ENCODE results near the gene LAPTM4A.

- no peak for TF ChIP-seq RFX5 (IDR thresholded peaks at IDR 0.05; ENCODE audit: low read depth, low read length)
- TF ChIP-seq CTCF (conservative IDR thresholded peaks at IDR 0.05; ENCODE audit: low read depth, low read length), result no peak
- no peak for TF ChIP-seq MAZ (IDR thresholded peaks at IDR 0.05; ENCODE audit: borderline replicate concordance, low read depth, low read length)
- TF ChIP-seq SMC3 (IDR thresholded peaks at IDR 0.05; ENCODE audit: low read depth, low read length), result no peak
- no peak for TF ChIP-seq POLR2A (IDR thresholded peaks at IDR 0.05; ENCODE audit: low read depth, low read length)
- TF ChIP-seq USF2 (IDR thresholded peaks at IDR 0.05; ENCODE audit: low read depth, low read length), result no peak
Measured at GRCh38 chr2:20050104-20050645, 1.3 kb downstream of the LAPTM4A start.
